GM10847 (cell line): Measurements from ENCODE around the gene ALDH3B2.

Source experiments
- POLR2A ChIP-seq: IDR thresholded peaks from 2 replicates; pipeline ENCODE4 v1.6.1; 2011; ENCODE audit not compliant: insufficient read length; ENCODE audit errors: extremely low read depth

ALDH3B2 gene

DNA sequence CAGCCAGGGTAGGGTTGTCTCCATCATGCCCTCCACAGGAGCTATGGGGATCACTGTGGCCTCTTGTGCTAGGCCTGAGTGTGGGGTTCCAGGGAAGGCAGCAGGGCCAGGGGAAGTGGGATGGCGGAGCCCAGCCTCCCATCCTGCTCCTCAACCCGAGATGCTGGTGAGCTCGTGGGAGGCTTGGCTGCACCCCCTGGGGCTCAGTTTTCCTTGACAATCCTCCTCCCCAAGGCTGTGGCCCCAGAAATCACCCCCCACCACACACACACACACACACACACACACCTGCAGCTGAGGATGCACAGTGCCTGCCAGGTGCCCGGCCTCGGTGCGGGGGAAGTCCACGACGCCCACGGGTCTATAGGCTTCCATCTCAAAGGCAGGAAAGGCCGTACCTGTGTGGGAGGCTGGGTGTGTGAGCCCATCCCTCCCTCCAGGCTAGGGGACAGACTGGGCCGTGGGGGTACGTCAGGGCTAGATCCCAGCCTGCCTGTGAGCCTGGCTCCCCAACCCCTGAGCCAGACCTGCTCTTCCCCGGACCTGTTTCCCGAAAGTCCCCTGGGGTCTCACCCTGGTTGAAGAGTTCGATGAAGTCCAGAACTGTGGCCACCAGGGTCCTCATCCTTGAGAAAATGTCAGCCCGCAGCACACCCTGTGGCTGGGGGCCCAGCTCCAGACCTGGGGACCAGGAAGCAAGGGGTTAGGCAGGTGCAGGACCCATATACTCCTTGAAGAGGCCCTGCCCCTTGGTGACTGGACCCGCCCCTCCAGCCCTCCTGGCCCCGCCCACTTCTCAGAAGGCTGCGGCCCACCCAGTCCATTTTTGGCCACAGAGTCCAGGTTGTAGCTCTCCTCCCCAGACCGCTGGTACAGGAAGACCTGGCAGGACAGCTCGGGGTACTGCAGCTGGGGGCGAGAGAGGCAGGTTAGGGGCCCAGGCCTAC, 29.7 kb downstream of the ALDH3B2 start:
- TF ChIP-seq POLR2A = no peak

- no peak for TF ChIP-seq POLR2A
Measured at GRCh38 chr11:67644042-67644441, 30.4 kb downstream of the ALDH3B2 start.

DNA sequence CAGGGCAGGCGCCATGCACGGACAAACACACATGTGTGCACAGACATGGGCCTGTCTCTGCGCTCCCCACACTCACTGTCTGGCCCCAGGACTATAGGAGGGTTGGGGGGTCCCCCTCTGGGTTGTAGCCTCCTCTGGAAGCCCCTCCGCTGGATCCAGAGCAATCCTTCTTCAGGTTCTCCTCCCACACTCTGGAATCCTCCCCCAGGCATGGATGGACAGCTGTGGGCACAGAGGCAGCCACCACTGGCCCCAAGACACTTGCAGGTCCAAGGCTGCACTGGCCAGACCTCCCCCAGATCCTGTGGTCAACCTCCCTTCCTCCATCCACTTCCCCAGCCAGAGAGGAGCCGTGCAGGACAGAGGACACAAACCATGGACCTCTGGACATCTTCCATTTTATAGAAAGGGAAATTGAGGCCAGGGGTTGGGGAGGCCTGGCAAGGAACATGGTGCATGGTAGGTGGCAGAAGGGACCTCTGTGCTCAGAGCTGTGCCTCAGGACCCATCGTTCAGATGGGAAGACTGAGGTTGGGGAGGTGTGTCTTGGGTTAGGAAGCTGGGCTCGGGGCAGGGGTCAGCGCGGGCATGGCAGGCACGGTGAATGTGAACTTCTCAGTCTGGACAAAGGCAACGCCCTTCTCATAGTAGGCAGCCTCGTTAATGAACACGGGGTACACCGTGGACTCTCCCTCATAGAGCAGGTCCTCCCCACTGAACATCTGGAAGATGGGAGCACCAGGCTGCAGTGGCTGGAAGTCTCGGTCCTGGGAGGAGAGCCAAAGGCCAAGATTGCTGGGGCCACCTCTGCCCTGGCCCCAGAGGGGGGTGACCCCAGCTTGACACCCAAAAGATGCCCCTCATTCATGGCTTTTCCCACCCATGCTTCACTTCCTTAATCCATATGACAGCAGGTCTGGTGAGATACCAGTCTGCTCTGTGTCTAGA, 32.0 kb downstream of the ALDH3B2 start:
- TF ChIP-seq POLR2A = no peak

GRCh38 chr11:67641338-67642172, 32.9 kb downstream of the ALDH3B2 start:
- no peak for TF ChIP-seq POLR2A

GRCh38 chr11:67640758-67641337, 33.6 kb downstream of the ALDH3B2 start:
- TF ChIP-seq POLR2A = no peak

DNA sequence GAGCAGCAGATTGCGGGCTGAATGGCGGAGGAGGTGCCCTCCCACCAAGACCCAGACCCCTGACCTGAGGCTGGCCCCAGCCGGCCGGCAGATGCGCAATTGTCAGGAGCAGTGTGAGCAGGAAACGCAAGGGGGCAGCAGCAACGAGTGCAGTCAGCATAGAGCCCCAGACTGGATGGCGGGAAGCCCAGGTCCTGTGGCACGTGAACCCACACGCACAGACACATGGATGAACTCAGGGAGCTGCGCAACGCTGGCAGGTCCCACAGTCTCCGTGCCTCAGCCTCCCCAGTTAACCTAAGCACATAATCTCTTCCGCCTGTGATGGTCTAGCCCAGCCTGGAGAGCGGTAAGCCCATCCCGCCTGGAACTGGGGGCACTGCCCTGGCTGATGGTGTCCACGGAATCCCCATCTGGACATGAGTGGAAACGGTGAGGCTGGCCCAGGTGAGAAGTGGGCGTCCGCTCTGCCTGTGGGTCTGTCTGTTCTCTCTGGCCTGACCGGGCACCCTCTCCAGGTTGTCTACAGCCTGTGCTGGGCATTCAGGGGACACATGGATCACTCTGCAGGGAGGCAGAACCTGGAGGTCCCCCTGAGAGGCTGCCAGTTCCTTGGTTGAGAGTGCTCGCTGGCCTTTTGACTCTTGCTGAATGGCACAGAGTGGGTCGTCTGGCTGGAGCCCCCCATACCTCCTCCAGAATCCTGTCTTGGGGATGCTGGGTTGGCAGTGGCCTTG, 34.2 kb downstream of the ALDH3B2 start:
- no peak for TF ChIP-seq POLR2A

- TF ChIP-seq POLR2A = no peak
Measured at GRCh38 chr11:67639438-67639859, 35.0 kb downstream of the ALDH3B2 start, which contains the start of gene TBX10. Gene TBX10 (minus strand): TSS chr11:67639763. CDS start chr11:67639472, 291 bp downstream.

- TF ChIP-seq POLR2A = no peak
Measured at GRCh38 chr11:67638535-67639437, 35.6 kb downstream of the ALDH3B2 start.

DNA sequence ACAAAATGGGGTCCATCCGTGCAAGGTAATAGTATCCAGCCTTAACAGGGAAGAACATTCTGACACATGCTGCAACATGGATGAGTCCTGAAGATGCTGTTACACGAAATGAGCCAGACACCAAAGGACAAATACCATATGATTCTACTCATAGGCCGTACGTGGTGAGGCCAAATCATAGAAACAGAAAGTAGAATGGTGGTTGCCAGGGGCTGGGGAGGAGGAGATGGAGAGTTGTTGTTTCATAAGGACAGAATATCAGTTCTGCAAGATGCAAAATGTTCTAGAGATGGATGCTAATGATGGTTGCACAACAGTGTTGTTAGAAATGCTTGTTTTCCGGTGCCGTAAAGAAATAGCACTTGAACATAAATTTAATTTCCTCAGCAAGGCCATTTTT, 37.5 kb downstream of the ALDH3B2 start:
- no peak for TF ChIP-seq POLR2A

- TF ChIP-seq POLR2A = no peak
Measured at GRCh38 chr11:67635231-67635521, 39.2 kb downstream of the ALDH3B2 start.

GRCh38 chr11:67634366-67635230, 39.8 kb downstream of the ALDH3B2 start:
- no peak for TF ChIP-seq POLR2A

GRCh38 chr11:67633758-67634365, 40.6 kb downstream of the ALDH3B2 start:
- TF ChIP-seq POLR2A = no peak
